Activated naive CD8-positive, alpha-beta T cell treated with anti-CD3 and anti-CD28 coated beads, Interleukin-2, amount 10 ng/mL, durations not matched to agents 7 days and 5 days (primary cell): Measurements from ENCODE around the gene WWOX. TPM values are rescaled to one million over a fixed set of nuclear protein-coding genes. Genes with fewer than 3 reads are reported as not detected.
"Not testable (repeated sequence)": the region's sequence is repeated elsewhere in the genome, so short reads cannot be mapped to it uniquely, and the experiment has no call there.

Experiments
- ATAC-seq: fragments of 150-1000 bp; cut with Tn5 transposase; one replicate; pipeline ENCODE4 v1.10.0; 2021; ENCODE audit warnings: low read depth, moderate library complexity
- POLR2A ChIA-PET: fragments of 350-600 bp; sonication (Branson Sonifier 250); formaldehyde crosslinking; loops from one replicate; lab custom pipeline; 2021; ENCODE audit warnings: antibody characterized with exemption; lab: Charles Lee
- DNase-seq: peaks from one replicate; pipeline ENCODE4 v3.0.0; 2021
- H3K27ac Mint-ChIP-seq: one replicate; pipeline ENCODE4 v1.8.0; 2022; ENCODE audit warnings: mild to moderate bottlenecking, mixed read lengths
- H3K27me3 Mint-ChIP-seq: one replicate; pipeline ENCODE4 v1.8.0; 2022; ENCODE audit warnings: mild to moderate bottlenecking, moderate library complexity, mixed read lengths
- H3K36me3 Mint-ChIP-seq: one replicate; pipeline ENCODE4 v1.8.0; 2021; ENCODE audit warnings: mild to moderate bottlenecking, mixed read lengths
- H3K4me1 Mint-ChIP-seq: one replicate; pipeline ENCODE4 v1.8.0; 2021; ENCODE audit warnings: mixed read lengths
- H3K4me3 Mint-ChIP-seq: one replicate; pipeline ENCODE4 v1.8.0; 2022; ENCODE audit warnings: mild to moderate bottlenecking, moderate library complexity, mixed read lengths
- H3K9me3 Mint-ChIP-seq: one replicate; pipeline ENCODE4 v1.8.0; 2021; ENCODE audit warnings: mixed read lengths
- total RNA-seq, 2 experiments: library from RNA; stranded (reverse); gene quantifications; one replicate each; pipeline ENCODE4 v1.2.3, GENCODE V29; 2021

The WWOX gene
- total RNA-seq, 2 experiments from 2014 or later: 26.8 to 27.7 TPM

DNA sequence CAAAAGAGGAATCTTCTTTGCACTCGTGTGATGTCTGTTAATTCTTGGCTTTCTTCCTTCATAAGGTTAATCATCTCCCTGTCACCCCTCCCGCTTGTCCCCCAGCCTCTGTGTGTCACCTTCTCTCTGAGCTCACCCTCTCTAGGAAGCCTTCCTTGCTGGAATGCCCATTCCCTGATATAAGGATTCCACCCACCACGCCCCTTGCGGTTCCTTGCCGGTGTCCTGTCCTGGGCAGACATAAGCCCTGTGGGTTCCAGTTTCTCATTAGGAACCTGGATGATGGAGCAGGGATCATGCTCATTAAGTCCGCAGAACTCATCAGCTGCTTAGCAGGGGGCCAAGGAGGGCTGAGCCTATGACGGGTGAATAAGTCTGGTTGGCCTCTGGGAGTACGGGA, 941.8 kb downstream of the WWOX start:
- H3K4me1 Mint-ChIP-seq: peaks cover 8% of the 10 kb centered on the region
- H3K4me3 Mint-ChIP-seq: no peak overlapping the region
- POLR2A ChIA-PET: no interaction called here
- ATAC-seq (no peak), DNase-seq (no peak)
- no peak overlapping the region for H3K27ac Mint-ChIP-seq
- H3K36me3 Mint-ChIP-seq: no peaks in the 10 kb centered on the region
- no peaks in the 10 kb centered on the region for H3K27me3 Mint-ChIP-seq
- peaks cover 5% of the 10 kb centered on the region for H3K9me3 Mint-ChIP-seq

DNA sequence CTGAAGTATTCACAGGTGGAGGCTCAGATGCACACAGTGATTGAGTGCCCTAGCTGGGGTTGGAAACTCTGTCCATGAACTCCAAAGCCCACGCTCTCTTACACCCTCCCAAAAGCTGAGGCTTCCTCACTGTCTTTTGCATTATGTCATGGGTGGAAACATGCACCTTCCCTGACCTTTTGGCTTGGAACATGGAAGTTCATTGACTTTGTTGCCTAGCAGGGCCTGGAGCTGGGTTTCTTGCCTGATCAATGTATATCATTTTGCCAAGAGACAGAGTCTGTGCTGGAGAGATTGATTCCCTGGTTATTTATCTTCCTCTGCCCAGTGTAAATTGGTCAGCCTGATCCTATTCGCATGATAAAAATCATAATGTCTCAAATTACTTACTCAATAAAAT, 942.7 kb downstream of the WWOX start:
- H3K36me3 Mint-ChIP-seq: no peaks in the 10 kb centered on the region
- no peak for DNase-seq
- no peak for ATAC-seq
- no peaks in the 10 kb centered on the region for H3K27me3 Mint-ChIP-seq
- no peak overlapping the region for H3K4me3 Mint-ChIP-seq
- H3K4me1 Mint-ChIP-seq: peaks cover 8% of the 10 kb centered on the region
- peaks cover 4% of the 10 kb centered on the region for H3K9me3 Mint-ChIP-seq
- POLR2A ChIA-PET: interaction anchor here (0.6 kb wide), 1 partner anchor 241 kb away, joined by 3 read pairs; no protein-coding TSS in a partner anchor
- no peak overlapping the region for H3K27ac Mint-ChIP-seq

DNA sequence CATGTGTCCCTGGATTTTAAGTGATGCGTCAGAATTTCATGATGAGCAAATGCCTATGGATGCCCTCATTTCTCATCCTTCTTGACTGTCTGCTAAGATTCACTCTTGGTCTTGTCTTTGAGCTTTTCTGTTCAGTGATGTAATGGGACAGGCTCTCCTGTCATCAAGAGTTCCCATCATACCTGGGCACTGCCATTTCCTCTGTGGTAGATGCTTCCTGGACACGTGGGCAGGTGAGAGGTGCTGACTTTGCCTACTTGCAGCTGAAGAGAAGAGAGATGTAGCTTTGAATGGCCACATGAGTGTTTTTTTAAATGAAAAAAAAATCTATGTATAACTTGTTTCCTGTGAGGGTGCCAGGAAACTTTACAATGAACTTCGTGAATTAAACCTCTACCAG, 943.4 kb downstream of the WWOX start:
- H3K4me1 Mint-ChIP-seq: peaks cover 8% of the 10 kb centered on the region
- POLR2A ChIA-PET: interaction anchor here (0.6 kb wide), 1 partner anchor 241 kb away, joined by 3 read pairs; no protein-coding TSS in a partner anchor
- DNase-seq (no peak), ATAC-seq (no peak)
- no peak overlapping the region for H3K4me3 Mint-ChIP-seq
- H3K27me3 Mint-ChIP-seq: no peaks in the 10 kb centered on the region
- peaks cover 3% of the 10 kb centered on the region for H3K9me3 Mint-ChIP-seq
- no peak overlapping the region for H3K27ac Mint-ChIP-seq
- no peaks in the 10 kb centered on the region for H3K36me3 Mint-ChIP-seq

DNA sequence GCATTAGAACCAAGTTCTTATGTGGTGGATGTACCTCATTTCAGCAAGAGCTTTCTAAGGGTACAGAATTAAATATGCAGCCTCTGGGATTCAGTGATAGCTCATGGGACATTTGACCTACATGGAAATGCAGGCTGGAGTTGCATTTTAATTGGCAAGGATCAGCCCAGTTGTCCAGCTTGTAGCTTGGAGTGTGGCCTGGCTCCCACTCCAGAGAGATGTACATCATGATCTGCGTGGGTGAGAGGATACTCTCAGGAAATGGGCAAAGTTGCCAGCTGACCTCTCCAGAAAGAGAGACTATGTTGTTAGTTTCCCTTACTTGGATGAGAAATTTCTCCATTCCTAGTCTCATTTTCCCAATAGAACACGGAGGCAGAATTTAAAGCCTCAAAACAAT, 945.7 kb downstream of the WWOX start:
- Mint-ChIP-seq H3K4me1 (peaks cover 8% of the 10 kb centered on the region), H3K27me3 (no peaks in the 10 kb centered on the region), H3K27ac (no peak overlapping the region), H3K9me3 (no peaks in the 10 kb centered on the region), H3K36me3 (no peaks in the 10 kb centered on the region), H3K4me3 (no peak overlapping the region)
- no peak for ATAC-seq
- no peak for DNase-seq
- POLR2A ChIA-PET: interaction anchor here (0.6 kb wide), 1 partner anchor 44 kb away, joined by 4 read pairs; no protein-coding TSS in a partner anchor

DNA sequence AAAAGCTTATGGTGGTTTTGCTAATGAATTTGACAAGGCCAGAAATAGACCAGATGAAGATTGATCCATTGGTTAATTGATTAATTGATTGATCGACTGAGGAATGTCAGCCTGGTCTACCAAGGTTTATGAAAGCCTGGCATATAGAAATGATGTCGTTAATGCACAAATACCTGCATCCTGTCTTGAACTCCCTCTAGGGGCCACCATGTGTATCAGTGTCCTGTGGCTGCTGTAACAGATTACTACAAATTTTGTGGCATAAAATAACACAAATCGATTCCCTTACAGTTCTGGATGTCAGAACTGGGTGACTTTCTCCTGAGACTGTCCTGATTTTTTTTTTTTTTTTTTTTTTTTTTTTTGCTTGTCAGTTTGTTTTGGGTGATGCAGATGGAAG, 947.9 kb downstream of the WWOX start:
- H3K9me3 Mint-ChIP-seq: no peaks in the 10 kb centered on the region
- H3K27ac Mint-ChIP-seq: no peak overlapping the region
- peaks cover 8% of the 10 kb centered on the region for H3K4me1 Mint-ChIP-seq
- ATAC-seq (no peak), DNase-seq (no peak)
- H3K27me3 Mint-ChIP-seq: no peaks in the 10 kb centered on the region
- POLR2A ChIA-PET: no interaction called here
- no peak overlapping the region for H3K4me3 Mint-ChIP-seq
- H3K36me3 Mint-ChIP-seq: peaks cover 1% of the 10 kb centered on the region

DNA sequence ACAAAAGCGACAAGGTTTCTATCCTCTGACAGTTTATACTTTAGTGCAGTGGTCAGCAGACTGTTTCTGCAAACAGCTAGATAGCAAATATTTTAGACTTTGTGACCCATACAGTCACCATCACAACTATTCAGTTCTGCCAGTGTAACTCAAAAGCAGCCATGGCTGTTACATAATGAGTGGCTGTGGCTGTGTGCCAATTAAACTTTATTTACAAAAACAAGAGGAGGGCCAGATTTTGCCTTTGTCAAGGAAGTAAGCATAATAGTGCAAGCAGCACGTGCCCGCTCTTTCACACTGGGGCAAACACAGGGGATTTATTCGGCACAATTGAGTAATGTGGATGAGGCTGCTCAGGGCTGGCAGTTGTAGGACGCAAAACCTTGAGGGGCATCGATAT, 949.6 kb downstream of the WWOX start:
- no peaks in the 10 kb centered on the region for H3K9me3 Mint-ChIP-seq
- no peak overlapping the region for H3K4me3 Mint-ChIP-seq
- H3K27me3 Mint-ChIP-seq: no peaks in the 10 kb centered on the region
- DNase-seq (no peak), ATAC-seq (no peak)
- H3K4me1 Mint-ChIP-seq: no peaks in the 10 kb centered on the region
- POLR2A ChIA-PET: no interaction called here
- peaks cover 1% of the 10 kb centered on the region for H3K36me3 Mint-ChIP-seq
- H3K27ac Mint-ChIP-seq: no peak overlapping the region

DNA sequence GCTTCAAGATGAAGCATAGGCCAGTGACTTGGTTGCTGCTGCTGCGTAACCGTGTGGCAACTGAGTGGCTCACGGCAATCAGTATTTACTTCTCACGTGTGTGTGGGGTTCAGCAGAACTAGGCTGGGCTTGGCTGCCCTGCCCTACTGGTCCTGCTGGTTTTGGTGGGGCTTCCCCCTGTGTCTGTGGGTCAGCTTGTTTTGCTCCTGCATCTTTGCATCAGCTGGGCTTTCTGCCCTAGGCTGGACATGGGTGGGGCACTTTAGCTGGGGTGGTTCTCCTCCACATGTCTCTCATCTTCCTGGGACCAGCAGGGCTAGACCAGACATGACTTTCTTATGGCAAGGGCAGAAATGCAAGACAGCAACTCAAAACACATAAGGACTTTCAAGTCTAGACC, 950.6 kb downstream of the WWOX start:
- Mint-ChIP-seq H3K4me3 (no peak overlapping the region), H3K27me3 (no peaks in the 10 kb centered on the region), H3K4me1 (no peaks in the 10 kb centered on the region), H3K36me3 (peaks cover 1% of the 10 kb centered on the region), H3K27ac (no peak overlapping the region), H3K9me3 (no peaks in the 10 kb centered on the region)
- ATAC-seq: no peak
- DNase-seq: no peak
- POLR2A ChIA-PET: interaction anchor here (0.8 to 1.0 kb wide), 2 partner anchors 10 to 45 kb away, joined by 3 to 5 read pairs; no protein-coding TSS in a partner anchor

DNA sequence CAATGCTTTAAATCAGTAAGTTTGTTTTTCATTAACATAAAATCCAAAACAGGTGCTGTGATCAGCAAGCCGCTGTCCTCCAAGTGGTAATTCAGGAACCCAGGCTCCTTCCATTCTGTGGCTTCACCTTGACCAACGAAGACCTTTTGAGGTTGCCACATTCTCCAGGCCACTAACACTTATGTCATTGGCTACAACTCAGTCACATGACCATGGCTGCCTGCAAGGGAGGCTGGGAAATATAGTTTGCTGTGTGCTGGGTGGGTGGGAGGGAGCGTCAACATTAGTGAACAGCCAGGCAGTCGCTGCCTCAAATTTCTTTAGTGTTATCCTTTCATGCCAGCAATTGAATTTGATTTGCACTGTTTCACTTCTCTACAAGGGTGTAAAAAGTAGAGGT, 951.9 kb downstream of the WWOX start:
- no peaks in the 10 kb centered on the region for H3K9me3 Mint-ChIP-seq
- H3K4me1 Mint-ChIP-seq: no peaks in the 10 kb centered on the region
- peaks cover 1% of the 10 kb centered on the region for H3K36me3 Mint-ChIP-seq
- no peaks in the 10 kb centered on the region for H3K27me3 Mint-ChIP-seq
- POLR2A ChIA-PET: no interaction called here
- no peak for DNase-seq
- no peak overlapping the region for H3K27ac Mint-ChIP-seq
- H3K4me3 Mint-ChIP-seq: no peak overlapping the region
- no peak for ATAC-seq

DNA sequence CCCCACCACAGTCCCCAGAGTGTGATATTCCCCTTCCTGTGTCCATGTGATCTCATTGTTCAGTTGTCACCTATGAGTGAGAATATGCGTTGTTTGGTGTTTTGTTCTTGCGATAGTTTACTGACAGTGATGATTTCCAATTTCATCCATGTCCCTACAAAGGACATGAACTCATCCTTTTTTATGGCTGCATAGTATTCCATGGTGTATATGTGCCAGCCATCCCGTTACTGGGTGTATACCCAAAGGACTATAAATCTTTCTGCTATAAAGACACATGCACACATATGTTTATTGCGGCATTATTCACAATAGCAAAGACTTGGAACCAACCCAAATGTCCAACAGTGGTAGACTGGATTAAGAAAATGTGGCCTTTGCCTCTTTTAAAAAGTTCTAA, 952.7 kb downstream of the WWOX start:
- H3K27ac Mint-ChIP-seq, H3K9me3 Mint-ChIP-seq, POLR2A ChIA-PET, DNase-seq, ATAC-seq, H3K27me3 Mint-ChIP-seq, H3K4me1 Mint-ChIP-seq, H3K36me3 Mint-ChIP-seq, H3K4me3 Mint-ChIP-seq: not testable (repeated sequence)

DNA sequence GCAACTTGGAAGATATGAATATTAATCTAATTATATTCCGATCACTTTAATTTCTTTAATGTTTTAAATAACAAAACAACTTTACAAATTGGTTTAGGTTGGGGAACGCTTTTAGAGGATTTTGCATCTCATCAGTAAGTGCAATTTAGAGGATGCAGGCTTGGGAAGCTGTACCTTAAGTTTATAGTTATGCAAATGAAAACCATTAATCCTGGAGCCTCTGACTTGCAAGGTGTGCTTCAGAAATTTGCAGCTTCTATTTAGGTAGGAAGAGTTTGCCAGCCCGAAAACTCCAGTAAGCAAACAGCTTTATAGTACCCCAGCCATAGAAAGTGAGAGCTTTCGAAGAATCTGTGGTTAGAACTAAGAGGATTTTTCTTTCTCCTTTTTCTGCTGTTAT, 954.1 kb downstream of the WWOX start:
- POLR2A ChIA-PET: no interaction called here
- no peak for DNase-seq

DNA sequence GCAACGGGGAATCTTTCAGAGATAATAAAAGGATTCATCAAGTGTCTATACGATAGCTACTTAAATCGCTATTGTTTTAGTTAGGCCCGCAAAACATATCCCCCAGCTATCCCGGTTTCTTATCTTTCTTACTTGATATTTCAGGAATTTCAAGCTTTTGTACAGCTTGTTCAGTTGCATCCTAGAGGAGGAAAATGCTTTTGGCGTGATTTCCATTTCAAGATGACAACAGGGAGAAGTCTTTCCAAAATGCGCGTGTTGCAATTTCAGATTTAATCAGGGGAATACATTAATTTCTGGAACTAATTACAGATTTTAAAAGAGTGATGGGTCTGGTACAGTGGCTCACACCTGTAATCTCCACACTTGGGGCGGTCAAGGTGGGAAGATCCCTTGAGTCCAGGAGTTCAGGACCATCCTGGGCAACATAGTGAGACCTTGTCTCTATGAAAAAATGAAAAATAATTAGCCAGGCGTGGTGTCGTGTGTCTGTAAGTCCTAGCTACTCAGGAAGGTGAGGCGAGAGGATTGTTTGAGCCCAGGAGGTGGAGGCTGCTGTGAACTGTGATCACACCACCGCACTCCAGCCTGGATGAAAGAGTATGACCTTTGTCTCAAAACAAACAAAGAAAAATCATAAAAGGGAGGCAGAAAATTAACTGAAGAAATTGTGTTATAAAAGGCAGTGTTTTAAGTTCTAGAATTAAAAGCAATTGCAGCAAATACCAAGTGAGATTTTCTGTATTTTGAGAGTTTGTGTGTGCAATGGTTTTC, 954.9 kb downstream of the WWOX start:
- H3K36me3 Mint-ChIP-seq: peaks cover 1% of the 10 kb centered on the region
- peaks cover under 1% of the 10 kb centered on the region for H3K27me3 Mint-ChIP-seq
- DNase-seq (no peak), ATAC-seq (no peak)
- no peaks in the 10 kb centered on the region for H3K9me3 Mint-ChIP-seq
- no peak overlapping the region for H3K27ac Mint-ChIP-seq
- H3K4me3 Mint-ChIP-seq: no peak overlapping the region
- POLR2A ChIA-PET: no interaction called here
- no peaks in the 10 kb centered on the region for H3K4me1 Mint-ChIP-seq

More for the DNA sequence above, 954.1 kb downstream of the WWOX start:
- H3K4me3 Mint-ChIP-seq: no peak overlapping the region
- H3K27me3 Mint-ChIP-seq: no peaks in the 10 kb centered on the region
- H3K27ac Mint-ChIP-seq: no peak overlapping the region
- no peaks in the 10 kb centered on the region for H3K9me3 Mint-ChIP-seq
- no peaks in the 10 kb centered on the region for H3K4me1 Mint-ChIP-seq
- no peak for ATAC-seq
- peaks cover 1% of the 10 kb centered on the region for H3K36me3 Mint-ChIP-seq

DNA sequence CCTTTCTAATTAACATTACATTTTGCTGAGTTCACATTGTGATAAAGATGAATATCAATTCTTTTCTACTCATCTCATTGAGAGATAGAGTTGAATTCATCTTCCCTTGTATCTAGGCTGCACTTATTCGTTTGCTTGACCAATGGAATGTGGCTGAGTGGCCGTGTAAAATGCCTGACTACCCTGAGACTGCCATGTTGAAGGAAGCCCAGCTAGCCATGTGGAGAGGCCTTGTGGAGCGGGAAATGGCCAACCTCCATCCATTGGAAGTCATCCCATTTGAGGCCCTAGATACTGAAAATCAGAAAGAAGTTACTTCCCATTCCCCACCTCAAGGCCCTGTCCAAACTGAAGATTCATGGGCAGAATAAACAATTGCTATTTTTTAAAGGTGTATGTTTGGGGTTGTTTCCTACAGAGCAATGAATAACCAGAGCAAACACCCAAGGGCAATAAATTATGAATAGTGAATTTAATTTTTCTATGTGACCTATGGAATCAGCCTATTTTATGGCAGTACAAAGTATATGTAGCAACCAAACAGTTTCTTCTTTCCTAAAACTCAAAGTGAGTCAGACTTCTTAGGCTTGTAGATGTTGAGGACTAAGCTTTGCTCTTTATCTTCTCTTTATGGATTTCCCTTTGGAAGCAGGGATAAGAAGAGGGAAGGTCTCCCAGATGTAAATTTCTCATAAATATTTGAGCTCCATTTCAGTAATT, 956.0 kb downstream of the WWOX start:
- POLR2A ChIA-PET: no interaction called here
- Mint-ChIP-seq H3K27me3 (peaks cover 2% of the 10 kb centered on the region), H3K36me3 (peaks cover 1% of the 10 kb centered on the region), H3K4me1 (no peaks in the 10 kb centered on the region), H3K27ac (no peak overlapping the region), H3K4me3 (no peak overlapping the region), H3K9me3 (no peaks in the 10 kb centered on the region)
- DNase-seq: no peak
- ATAC-seq: no peak

DNA sequence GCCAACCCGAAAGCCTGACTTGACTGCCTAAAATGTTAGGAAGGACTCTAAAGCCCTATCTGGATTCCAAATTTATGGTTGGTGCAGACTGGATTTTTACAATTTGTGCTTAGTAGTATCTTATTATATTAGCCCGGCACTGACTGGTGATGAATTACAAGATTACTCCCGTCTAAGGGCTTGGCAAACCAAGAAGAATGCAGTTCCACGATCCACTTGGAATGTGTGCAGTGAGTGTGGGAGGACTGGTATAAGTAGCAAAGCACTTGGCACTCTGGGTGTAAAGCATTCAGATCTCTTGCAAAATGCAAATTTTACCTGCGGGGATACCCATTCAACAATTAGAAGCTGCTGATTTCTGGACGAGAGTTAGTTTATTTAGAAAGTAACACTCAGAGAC, 961.7 kb downstream of the WWOX start:
- Mint-ChIP-seq H3K4me1 (no peaks in the 10 kb centered on the region), H3K9me3 (peaks cover 4% of the 10 kb centered on the region), H3K36me3 (no peaks in the 10 kb centered on the region), H3K27ac (no peak overlapping the region), H3K27me3 (peaks cover 12% of the 10 kb centered on the region), H3K4me3 (no peak overlapping the region)
- DNase-seq (no peak), ATAC-seq (no peak)
- POLR2A ChIA-PET: no interaction called here

DNA sequence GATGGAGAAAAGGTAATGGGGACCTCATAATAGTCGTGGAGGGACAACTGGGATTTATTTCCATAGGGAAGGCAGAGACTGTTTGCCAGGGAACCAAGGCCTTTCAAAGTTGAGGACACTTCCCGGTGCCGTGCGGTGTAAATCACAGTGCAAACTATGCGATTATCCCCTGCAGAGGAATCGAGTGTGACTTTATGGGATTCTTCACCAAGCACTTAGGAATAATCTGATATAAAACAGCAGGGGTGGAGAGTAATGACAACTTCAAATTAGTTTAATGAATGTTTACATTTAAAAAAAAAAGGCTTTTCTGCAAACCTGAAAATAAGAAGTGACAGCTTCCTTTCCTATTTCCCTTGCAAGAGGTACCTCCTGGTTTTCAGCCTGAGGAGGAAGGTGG, 962.9 kb downstream of the WWOX start:
- peaks cover 5% of the 10 kb centered on the region for H3K9me3 Mint-ChIP-seq

More for the DNA sequence above, 962.9 kb downstream of the WWOX start:
- ATAC-seq: no peak
- no peaks in the 10 kb centered on the region for H3K36me3 Mint-ChIP-seq
- POLR2A ChIA-PET: no interaction called here
- no peak overlapping the region for H3K4me3 Mint-ChIP-seq
- no peak overlapping the region for H3K27ac Mint-ChIP-seq
- H3K27me3 Mint-ChIP-seq: peaks cover 12% of the 10 kb centered on the region
- H3K4me1 Mint-ChIP-seq: no peaks in the 10 kb centered on the region
- DNase-seq: no peak
